Esophagus squamous epithelium (tissue), 4 donors: ENCODE results near the gene CACNA2D3.

Experiments used
- POLR2A ChIP-seq, 4 donors: fragments of 450-650 bp; IDR thresholded peaks; one replicate each; pipeline ENCODE4 v1.6.1; 2017; ENCODE audit warnings: antibody characterized with exemption in 4 of 4, mild to moderate bottlenecking in 4 of 4, moderate library complexity in 3 of 4
- TF ChIP-seq, protein P1 (sequence below), 6 experiments: fragments of 450-650 bp in 4 of 6; fragments of 200-600 bp in 2 of 6; sonication (generic) in 2 of 6; IDR thresholded peaks; one replicate each; pipeline ENCODE4 v1.5.1; 2016 to 2019; ENCODE audit warnings: antibody characterized with exemption in 6 of 6, mild to moderate bottlenecking in 4 of 6, moderate library complexity in 4 of 6

GRCh38 chr3:54243056-54243931 lies 120.9 kb downstream of the CACNA2D3 start:
- TF ChIP-seq, protein P1, sequence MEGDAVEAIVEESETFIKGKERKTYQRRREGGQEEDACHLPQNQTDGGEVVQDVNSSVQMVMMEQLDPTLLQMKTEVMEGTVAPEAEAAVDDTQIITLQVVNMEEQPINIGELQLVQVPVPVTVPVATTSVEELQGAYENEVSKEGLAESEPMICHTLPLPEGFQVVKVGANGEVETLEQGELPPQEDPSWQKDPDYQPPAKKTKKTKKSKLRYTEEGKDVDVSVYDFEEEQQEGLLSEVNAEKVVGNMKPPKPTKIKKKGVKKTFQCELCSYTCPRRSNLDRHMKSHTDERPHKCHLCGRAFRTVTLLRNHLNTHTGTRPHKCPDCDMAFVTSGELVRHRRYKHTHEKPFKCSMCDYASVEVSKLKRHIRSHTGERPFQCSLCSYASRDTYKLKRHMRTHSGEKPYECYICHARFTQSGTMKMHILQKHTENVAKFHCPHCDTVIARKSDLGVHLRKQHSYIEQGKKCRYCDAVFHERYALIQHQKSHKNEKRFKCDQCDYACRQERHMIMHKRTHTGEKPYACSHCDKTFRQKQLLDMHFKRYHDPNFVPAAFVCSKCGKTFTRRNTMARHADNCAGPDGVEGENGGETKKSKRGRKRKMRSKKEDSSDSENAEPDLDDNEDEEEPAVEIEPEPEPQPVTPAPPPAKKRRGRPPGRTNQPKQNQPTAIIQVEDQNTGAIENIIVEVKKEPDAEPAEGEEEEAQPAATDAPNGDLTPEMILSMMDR (IDR thresholded peaks at IDR 0.05), result peak in 3 of 6 experiments; percentile 24 to 56 (median 42)
- TF ChIP-seq POLR2A (IDR thresholded peaks at IDR 0.05), result no peak
